Natural killer cell (primary cell): ENCODE measurements around the gene ELMOD3. TPM values are rescaled to one million over a fixed set of nuclear protein-coding genes. Genes with fewer than 3 reads are reported as not detected.
"Not testable (repeated sequence)": the region's sequence is repeated elsewhere in the genome, so short reads cannot be mapped to it uniquely, and the experiment has no call there.

ENCODE experiments used
- ATAC-seq, 3 donors: fragments of 150-1000 bp in 2 of 3; fragments of 200-7000 bp in 1 of 3; cut with Tn5 transposase; 1 replicate in 1 of 3; 2 replicates in 2 of 3; pipeline ENCODE4 v1.10.0; 2021; ENCODE audit warnings: mild to moderate bottlenecking in 2 of 3, moderate library complexity in 2 of 3
- DNase-seq, 2 donors: peaks; one replicate each; pipeline versions ENCODE4 v3.0.0 to v3.0.0-alpha.2; 2013 to 2021; ENCODE audit warnings: mixed read lengths in 1 of 2
- H3K27ac ChIP-seq: one replicate; pipeline ENCODE4 v1.5.1; 2013; ENCODE audit warnings: mild to moderate bottlenecking, low read length
- H3K27me3 ChIP-seq: one replicate; pipeline ENCODE4 v1.6.1; 2013; ENCODE audit warnings: low read length; ENCODE audit not compliant: control insufficient read depth, insufficient read depth
- H3K36me3 ChIP-seq: one replicate; pipeline ENCODE4 v1.6.1; 2013; ENCODE audit warnings: low read length; ENCODE audit not compliant: control insufficient read depth, insufficient read depth
- H3K4me1 ChIP-seq: one replicate; pipeline ENCODE4 v1.6.1; 2013; ENCODE audit warnings: low read length; ENCODE audit not compliant: control insufficient read depth, insufficient read depth
- H3K4me3 ChIP-seq: one replicate; pipeline ENCODE4 v1.5.1; 2013; ENCODE audit warnings: low read length
- H3K9me3 ChIP-seq: one replicate; pipeline ENCODE4 v1.6.1; 2013; ENCODE audit warnings: low read length; ENCODE audit not compliant: control insufficient read depth, insufficient read depth
- H3K27ac Mint-ChIP-seq, 2 donors: one replicate each; pipeline ENCODE4 v1.8.0; 2022; ENCODE audit warnings: mild to moderate bottlenecking in 2 of 2, mixed read lengths in 2 of 2, moderate library complexity in 1 of 2
- H3K27me3 Mint-ChIP-seq, 2 donors: one replicate each; pipeline ENCODE4 v1.8.0; 2022; ENCODE audit warnings: low read depth in 2 of 2, mixed read lengths in 2 of 2
- H3K36me3 Mint-ChIP-seq: one replicate; pipeline ENCODE4 v1.8.0; 2022; ENCODE audit warnings: mixed read lengths
- H3K4me1 Mint-ChIP-seq, 2 donors: one replicate each; pipeline ENCODE4 v1.8.0; 2022; ENCODE audit warnings: mixed read lengths in 2 of 2
- H3K4me3 Mint-ChIP-seq: one replicate; pipeline ENCODE4 v1.8.0; 2022; ENCODE audit warnings: mild to moderate bottlenecking, moderate library complexity, mixed read lengths
- H3K9me3 Mint-ChIP-seq, 2 donors: one replicate each; pipeline ENCODE4 v1.8.0; 2022; ENCODE audit warnings: mixed read lengths in 2 of 2
- CTCF ChIP-seq: fragments of 200-600 bp; IDR thresholded peaks from one replicate; pipeline ENCODE4 v1.8.0; 2022; ENCODE audit warnings: antibody characterized with exemption
- WGBS: methylation state at CpG from one replicate; pipeline ENCODE4 v1.1.7; 2013; ENCODE audit warnings: missing lambda C conversion rate; ENCODE audit not compliant: insufficient coverage; 5-methylcytosine and 5-hydroxymethylcytosine counted together
- intact Hi-C: fragments of 100-400 bp; cut with micrococcal nuclease; formaldehyde crosslinking; loops from one replicate; pipeline ENCODE4 v1.14.2; 2022
- total RNA-seq, 4 donors: library from RNA; stranded (reverse); fragments of 120-200 nt in 1 of 4; gene quantifications; one replicate each; pipeline versions ENCODE4 v1.2.3 to v1.2.4, GENCODE V29; 2013 to 2022

The ELMOD3 gene
- total RNA-seq, 3 donors from 2014 or later (not counting 1 experiment from before 2014, with no cell fraction given), result 22.4 to 33.9 (median 24.8) TPM

- no peak for DNase-seq
- H3K27me3 ChIP-seq, result no peaks in the 10 kb centered on the region
- Mint-ChIP-seq H3K4me1 (peaks cover 75% of the 10 kb centered on the region in 2 donors), H3K9me3 (no peaks in the 10 kb centered on the region), H3K27ac (peak overlapping the region; percentile 99 to 100), H3K36me3 (peaks cover 30% of the 10 kb centered on the region), H3K27me3 (no peaks in the 10 kb centered on the region), H3K4me3 (peak overlapping the region; percentile 64)
- no peak overlapping the region for H3K4me3 ChIP-seq
- TF ChIP-seq CTCF, result no peak
- no peaks in the 10 kb centered on the region for H3K9me3 ChIP-seq
- 85% methylated on average over 4 of the region's 4 CpGs for WGBS
- peaks cover 86% of the 10 kb centered on the region for H3K36me3 ChIP-seq
- H3K4me1 ChIP-seq, result peaks cover 42% of the 10 kb centered on the region
- no peak overlapping the region for H3K27ac ChIP-seq
- ATAC-seq, result no peak
- intact Hi-C loops, result no loop called here
These were observed 34.8 kb upstream of the ELMOD3 start for GRCh38 chr2:85319796-85320195.

- peak overlapping the region; percentile 97 for H3K4me3 Mint-ChIP-seq
- no peaks in the 10 kb centered on the region for H3K9me3 ChIP-seq
- ATAC-seq, result no peak
These were observed 31.1 kb upstream of the ELMOD3 start for GRCh38 chr2:85323351-85323987.

GRCh38 chr2:85323988-85324367 is 30.6 kb upstream of the ELMOD3 start:
- H3K9me3 ChIP-seq, H3K27ac ChIP-seq, H3K27me3 ChIP-seq, intact Hi-C loops, ATAC-seq, H3K4me3 ChIP-seq, H3K27me3 Mint-ChIP-seq, H3K9me3 Mint-ChIP-seq, DNase-seq: not testable (repeated sequence)
- peak overlapping the region; percentile 97 for H3K4me3 Mint-ChIP-seq
- peaks cover 24% of the 10 kb centered on the region for H3K36me3 Mint-ChIP-seq
- peaks cover 98 to 99% of the 10 kb centered on the region in 2 donors for H3K4me1 Mint-ChIP-seq
- peaks cover 61% of the 10 kb centered on the region for H3K36me3 ChIP-seq
- whole genome bisulfite sequencing, result 85% methylated on average over 8 of the region's 11 CpGs
- H3K4me1 ChIP-seq, result peaks cover 58% of the 10 kb centered on the region
- peak overlapping the region; percentile 99 to 100 for H3K27ac Mint-ChIP-seq

More at GRCh38 chr2:85323351-85323987, 31.1 kb upstream of the ELMOD3 start:
- intact Hi-C loops, result no loop called here
- Histone ChIP-seq H3K4me3 (no peak overlapping the region), H3K4me1 (peaks cover 63% of the 10 kb centered on the region), H3K27me3 (no peaks in the 10 kb centered on the region), H3K36me3 (peaks cover 66% of the 10 kb centered on the region), H3K27ac (no peak overlapping the region)
- H3K27ac Mint-ChIP-seq, result peak overlapping the region; percentile 99 to 100
- WGBS, result 90% methylated on average over 7 of the region's 9 CpGs
- H3K9me3 Mint-ChIP-seq, result no peaks in the 10 kb centered on the region
- H3K36me3 Mint-ChIP-seq, result peaks cover 24% of the 10 kb centered on the region
- peaks cover 98 to 99% of the 10 kb centered on the region in 2 donors for H3K4me1 Mint-ChIP-seq
- H3K27me3 Mint-ChIP-seq, result no peaks in the 10 kb centered on the region
- TF ChIP-seq CTCF, result no peak
- no peak for DNase-seq

GRCh38 chr2:85324639-85325465 is 29.7 kb upstream of the ELMOD3 start:
- intact Hi-C loops, result no loop called here
- 56% methylated on average over 9 of the region's 10 CpGs for whole genome bisulfite sequencing
- peaks cover 51% of the 10 kb centered on the region for H3K4me1 ChIP-seq
- peak in 1 of 2 donors; percentile 25 for DNase-seq
- no peaks in the 10 kb centered on the region for H3K9me3 Mint-ChIP-seq
- ATAC-seq, result no peak
- no peaks in the 10 kb centered on the region for H3K27me3 Mint-ChIP-seq
- H3K27ac ChIP-seq, result peak overlapping the region; percentile 25
- peaks cover 89 to 94% of the 10 kb centered on the region in 2 donors for H3K4me1 Mint-ChIP-seq
- H3K4me3 Mint-ChIP-seq, result peak overlapping the region; percentile 97
- peak overlapping the region; percentile 67 for H3K4me3 ChIP-seq
- peaks cover 18% of the 10 kb centered on the region for H3K36me3 Mint-ChIP-seq
- no peaks in the 10 kb centered on the region for H3K27me3 ChIP-seq
- H3K27ac Mint-ChIP-seq, result peak overlapping the region; percentile 99 to 100
- H3K36me3 ChIP-seq, result peaks cover 54% of the 10 kb centered on the region
- no peak for TF ChIP-seq CTCF
- no peaks in the 10 kb centered on the region for H3K9me3 ChIP-seq
